Liver (tissue), 3 donors: Measurements from ENCODE around the gene IL22RA1.

Source experiments
- CTCF ChIP-seq: fragments of 150-350 bp; IDR thresholded peaks from 2 replicates; pipeline ENCODE4 v1.5.1; 2017; ENCODE audit warnings: improper control_type of control experiment, low read depth, low read length; ENCODE audit not compliant: missing input control
- MAX ChIP-seq: IDR thresholded peaks from 2 replicates; pipeline ENCODE4 v1.6.1; 2016; ENCODE audit warnings: antibody characterized with exemption
- RAD21 ChIP-seq, 2 donors: IDR thresholded peaks; 2 replicates each; pipeline ENCODE4 v1.6.1; 2016; ENCODE audit warnings: antibody characterized with exemption in 2 of 2, mild to moderate bottlenecking in 2 of 2
- RXRA ChIP-seq, 2 donors: IDR thresholded peaks; 2 replicates each; pipeline ENCODE4 v1.6.1; 2017 to 2018; ENCODE audit warnings: antibody characterized with exemption in 2 of 2, mild to moderate bottlenecking in 1 of 2
- YY1 ChIP-seq: IDR thresholded peaks from 2 replicates; pipeline ENCODE4 v1.6.1; 2016; ENCODE audit warnings: antibody characterized with exemption, mild to moderate bottlenecking
- donor health status: healthy.
- donor health status: healthy.

DNA sequence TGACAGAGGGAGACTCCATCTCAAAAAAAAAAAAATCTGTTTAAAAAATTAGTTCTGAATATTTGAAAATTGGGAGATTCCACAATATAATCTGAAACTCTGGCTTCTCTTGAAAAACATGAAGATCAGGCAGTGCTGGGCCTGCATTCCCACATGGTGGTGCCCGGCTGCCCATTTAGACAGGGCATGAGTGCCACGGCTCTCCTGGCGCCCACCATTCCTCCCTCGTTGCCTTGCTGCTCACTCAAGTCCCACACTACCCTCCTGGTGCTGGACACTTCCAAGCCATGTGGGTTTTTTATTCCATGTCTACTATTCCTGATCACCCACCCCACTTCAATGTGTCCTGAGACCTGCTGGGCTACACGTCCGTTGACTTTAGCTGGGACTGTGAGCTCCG lies 20.2 kb downstream of the IL22RA1 start:
- TF ChIP-seq CTCF (no peak), RAD21 (IDR thresholded peaks at IDR 0.05) (no peak), MAX (no peak), YY1 (no peak), RXRA (IDR thresholded peaks at IDR 0.05) (no peak)
